IMR-90 (cell line): ENCODE measurements around the gene ABHD16A.

Experiments
- CEBPB ChIP-seq: IDR thresholded peaks from 2 replicates; pipeline ENCODE4 v1.6.1; 2012; ENCODE audit warnings: low read depth, low read length, improper control_type of control experiment
- CTCF ChIP-seq: conservative IDR thresholded peaks from 2 replicates; pipeline ENCODE4 v1.5.1; 2012; ENCODE audit warnings: mild to moderate bottlenecking, low read depth, low read length, improper control_type of control experiment
- ELK1 ChIP-seq: fragments of 150-350 bp; IDR thresholded peaks from 2 replicates; pipeline ENCODE4 v1.6.1; 2016; ENCODE audit warnings: low read depth, mild to moderate bottlenecking, low read length, moderate library complexity, borderline replicate concordance
- POLR2A ChIP-seq: IDR thresholded peaks from 2 replicates; pipeline ENCODE4 v1.6.1; 2012; ENCODE audit warnings: mild to moderate bottlenecking, low read depth, low read length
- RFX5 ChIP-seq: IDR thresholded peaks from 2 replicates; pipeline ENCODE4 v1.8.0; 2012; ENCODE audit warnings: low read depth, mild to moderate bottlenecking, low read length, moderate library complexity

- TF ChIP-seq ELK1 = no peak
- no peak for TF ChIP-seq POLR2A
- TF ChIP-seq CEBPB = no peak
- no peak for TF ChIP-seq RFX5
- no peak for TF ChIP-seq CTCF
Observed at GRCh38 chr6:31727034-31727716, 24.1 kb upstream of the ABHD16A start.
